CD4-positive, alpha-beta T cell treated with Interleukin-6 at 100 ng/mL for 8 hours (primary cell): ENCODE data around the gene MED22.
"Not testable (repeated sequence)": the region's sequence is repeated elsewhere in the genome, so short reads cannot be mapped to it uniquely, and the experiment has no call there.

ENCODE experiments used
- DNase-seq: peaks from one replicate; pipeline ENCODE4 v3.0.0-alpha.2; 2020; ENCODE audit warnings: mixed read lengths, low spot score

Gene MED22

DNA sequence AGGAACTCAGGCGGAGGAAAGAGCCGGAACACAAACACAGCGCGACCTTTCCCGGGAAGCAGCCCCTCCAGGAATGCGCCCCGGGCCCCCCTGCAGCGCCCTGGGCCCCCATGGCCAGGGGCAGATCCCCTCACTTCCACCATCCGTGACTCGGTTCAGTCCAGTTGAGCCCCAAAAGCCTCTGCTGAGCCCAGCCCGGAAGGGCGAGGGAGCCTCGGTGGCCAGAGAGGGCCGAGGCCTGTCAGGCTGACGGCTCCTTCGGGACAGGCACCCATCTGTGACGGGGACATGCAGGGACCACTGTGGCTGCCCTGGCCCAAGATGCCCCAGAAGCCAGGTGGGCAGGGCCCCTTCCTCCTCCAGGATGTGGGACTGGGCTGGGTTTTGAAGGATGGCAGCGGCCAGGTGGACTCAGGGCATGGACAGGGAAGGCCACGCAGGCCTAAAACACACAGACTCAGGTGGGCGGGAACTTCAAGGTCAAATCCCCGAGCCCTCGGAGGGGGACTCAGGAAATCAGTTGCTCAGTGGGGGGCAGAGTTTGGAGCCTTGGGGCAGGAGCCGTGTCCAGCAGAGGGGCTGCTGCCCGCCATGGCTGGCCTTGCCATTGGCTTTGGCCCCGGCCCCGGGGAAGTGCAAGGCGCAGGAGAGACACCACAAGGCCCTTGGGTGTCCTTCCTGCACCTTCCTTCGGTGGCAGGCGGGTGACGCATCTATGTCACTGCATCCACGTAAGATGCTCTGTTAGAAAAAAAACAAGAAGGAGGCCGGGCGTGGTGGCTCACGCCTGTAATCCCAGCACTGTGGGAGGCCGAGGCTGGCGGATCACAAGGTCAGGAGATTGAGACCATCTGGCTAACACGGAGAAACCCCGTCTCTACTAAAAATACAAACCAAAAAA, 43.2 kb downstream of the MED22 start:
- DNase-seq, result no peak

DNA sequence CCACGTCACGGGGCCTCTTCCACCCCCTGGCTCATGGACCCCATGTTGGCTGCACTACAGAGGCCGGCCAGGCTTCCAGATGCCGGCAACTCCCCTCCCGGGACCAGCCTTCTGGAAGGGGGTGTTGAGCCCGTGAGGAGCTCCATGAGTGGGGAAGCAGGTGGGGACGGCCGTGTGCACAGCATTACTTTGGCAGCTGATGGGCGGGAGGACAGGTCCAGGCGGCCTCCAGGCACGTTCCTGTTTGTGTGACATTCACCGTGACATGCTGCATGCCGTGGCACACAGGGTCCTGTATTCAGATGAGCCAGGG, 43.8 kb downstream of the MED22 start:
- DNase-seq, result no peak

DNA sequence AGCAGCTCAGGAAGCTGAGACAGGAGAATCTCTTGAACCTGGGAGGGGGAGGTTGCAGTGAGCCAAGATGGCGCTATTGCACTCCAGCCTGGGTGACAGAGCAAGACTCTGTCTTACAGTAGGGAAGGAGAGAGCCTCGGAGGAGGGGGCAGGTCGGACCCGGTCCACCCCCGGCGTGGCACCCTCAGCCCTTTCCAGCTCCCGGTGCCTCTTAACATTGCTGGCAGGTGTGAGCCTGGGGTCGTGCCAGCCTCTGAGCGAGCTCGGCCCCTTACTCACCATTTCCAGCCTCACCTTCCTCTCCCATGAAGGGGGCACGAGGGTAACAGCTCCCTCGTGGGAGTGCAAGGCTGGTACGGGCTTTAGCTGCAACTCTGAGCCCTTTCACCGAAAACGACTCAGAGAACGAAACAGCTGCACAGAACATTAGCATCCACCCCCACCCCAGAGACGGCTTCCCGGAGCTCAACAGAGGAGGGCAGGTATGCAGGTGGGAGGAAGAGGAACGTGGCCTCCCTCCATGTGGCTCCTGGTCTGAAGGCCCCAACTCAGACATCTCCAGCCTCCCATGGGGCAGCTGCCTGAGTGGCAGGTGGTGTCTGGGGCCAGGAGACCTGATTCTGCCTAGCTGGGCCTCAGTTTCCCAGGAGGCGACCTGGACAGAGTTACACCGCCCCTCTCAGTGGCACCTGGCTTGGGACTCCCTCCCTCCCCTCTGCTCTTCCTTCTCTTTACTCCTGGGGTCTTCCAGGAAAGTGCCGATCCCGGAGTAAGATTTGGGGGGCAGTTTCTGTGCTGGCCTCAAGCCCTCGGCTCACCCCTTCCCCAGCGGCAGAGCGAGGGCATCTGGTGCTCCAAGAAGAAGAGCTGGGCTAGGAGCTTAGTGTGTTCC, 44.4 kb downstream of the MED22 start:
- no peak for DNase-seq

DNA sequence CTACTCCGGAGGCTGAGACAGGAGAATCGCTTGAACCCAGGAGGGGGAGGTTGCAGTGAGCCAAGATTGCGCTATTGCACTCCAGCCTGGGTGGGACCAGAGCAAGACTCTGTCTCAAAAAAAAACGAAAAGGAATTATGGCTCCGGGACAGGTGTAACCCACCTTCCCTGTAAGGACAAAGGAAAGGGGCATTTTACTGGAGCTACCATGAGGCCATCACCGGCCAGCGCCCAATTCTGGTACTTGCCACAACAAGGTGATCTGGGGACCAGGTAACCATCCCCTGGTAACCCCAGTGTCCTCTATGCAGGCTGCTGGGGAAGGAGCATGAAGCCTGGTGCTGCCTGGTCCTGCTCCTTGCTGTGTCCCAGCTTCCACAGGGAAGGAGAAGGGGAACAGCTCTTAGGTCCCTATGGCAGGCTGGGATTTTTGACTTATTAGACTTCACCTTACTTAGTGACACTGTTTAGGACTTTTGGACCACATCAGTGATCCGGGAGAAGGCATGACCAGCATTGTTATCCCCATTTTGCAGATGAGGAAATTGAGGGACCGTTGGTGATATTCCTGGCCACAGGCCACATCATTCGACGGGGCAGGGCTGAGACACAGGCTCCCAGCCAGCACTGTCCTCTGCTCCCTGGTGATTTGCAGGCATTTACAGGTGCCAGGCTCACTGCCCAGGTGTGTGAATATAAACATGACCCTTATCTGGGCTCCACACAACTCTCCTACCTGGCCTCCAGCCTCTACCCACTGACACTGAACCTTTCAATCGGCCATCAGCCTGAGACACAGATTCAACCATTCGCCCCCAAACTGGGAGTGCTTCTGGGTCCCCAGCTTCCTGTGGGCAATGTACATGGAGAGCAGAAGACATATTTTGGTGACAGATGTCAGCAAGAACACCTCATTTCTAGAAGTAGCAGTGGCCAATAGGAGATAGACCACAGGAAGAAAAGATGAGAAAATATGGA, 46.4 kb downstream of the MED22 start:
- DNase-seq, result no peak

DNA sequence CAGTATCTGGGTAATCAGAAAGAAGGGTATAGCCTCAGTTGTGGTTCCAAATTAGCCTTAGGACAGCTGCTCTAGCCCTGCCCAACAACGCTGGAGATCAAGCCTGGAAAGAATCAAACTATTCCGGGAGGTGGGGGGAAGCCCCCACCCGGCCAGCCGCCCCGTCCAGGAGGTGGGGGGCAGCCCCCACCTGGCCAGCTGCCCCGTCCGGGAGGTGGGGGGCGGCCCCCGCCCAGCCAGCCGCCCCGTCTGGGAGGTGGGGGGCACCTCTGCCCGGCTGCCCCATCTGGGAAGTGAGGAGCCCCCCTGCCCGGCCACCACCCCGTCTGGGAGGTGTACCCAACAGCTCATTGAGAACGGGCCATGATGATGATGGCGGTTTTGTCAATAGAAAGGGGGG, 47.9 kb downstream of the MED22 start:
- not testable (repeated sequence) for DNase-seq

DNA sequence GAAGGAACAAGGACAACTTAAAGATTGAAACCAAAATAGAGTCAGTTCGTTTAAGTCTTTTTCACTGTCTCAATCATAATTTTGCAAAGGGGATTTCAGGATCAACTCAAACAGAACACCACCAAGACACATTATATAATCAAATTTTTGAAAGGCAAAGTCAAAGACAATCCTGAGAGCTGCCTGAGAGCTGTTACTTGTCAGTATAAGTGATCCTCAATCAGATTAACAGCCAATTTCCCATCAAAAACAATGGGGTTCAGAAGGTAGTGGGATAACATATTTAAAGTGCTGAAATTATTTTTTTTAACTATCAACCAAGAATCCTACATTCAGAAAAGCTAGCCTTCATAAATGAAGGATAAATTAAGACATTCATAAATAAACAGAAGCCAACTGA, 53.7 kb downstream of the MED22 start:
- DNase-seq, result no peak

DNA sequence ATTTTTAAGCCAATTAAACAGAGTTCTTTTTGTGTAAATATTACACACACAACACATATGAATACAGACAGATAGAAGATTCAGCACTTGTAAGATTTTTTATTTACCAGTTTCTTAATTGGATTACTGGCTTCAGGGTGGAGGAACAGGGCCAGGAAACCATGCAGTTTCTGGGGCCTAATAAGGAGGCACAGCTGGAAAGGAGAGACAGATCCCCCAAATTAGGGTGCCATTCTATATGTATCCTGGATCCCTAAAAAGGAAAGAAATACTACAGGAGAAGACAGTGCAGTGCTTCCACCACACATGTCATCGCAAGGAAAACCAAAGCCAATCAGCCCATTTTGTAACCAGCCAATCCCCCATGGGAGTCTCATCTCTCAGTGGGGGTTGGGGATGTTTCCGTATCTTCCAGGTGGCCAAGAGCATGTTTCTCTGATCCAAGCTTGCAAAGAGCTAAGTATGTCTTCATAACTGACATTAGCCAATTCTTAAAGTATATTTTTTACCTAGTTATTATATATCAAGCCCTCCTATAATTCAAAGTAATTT, 57.1 kb downstream of the MED22 start:
- DNase-seq, result no peak
